Neural progenitor cell (in vitro differentiated cells): ENCODE measurements around the gene TNIP1.

Experiments
- EZH2 ChIP-seq: fragments of 200-600 bp; sonication (generic); IDR thresholded peaks from 2 replicates; pipeline ENCODE4 v1.6.1; 2017; ENCODE audit warnings: antibody characterized with exemption, mild to moderate bottlenecking, moderate library complexity
- EZH2phosphoT487 ChIP-seq: fragments of 200-600 bp; sonication (generic); IDR thresholded peaks from 2 replicates; pipeline ENCODE4 v1.6.1; 2017; ENCODE audit warnings: antibody characterized with exemption
- TF ChIP-seq, protein P1 (sequence below): fragments of 200-600 bp; sonication (generic); IDR thresholded peaks from 2 replicates; pipeline ENCODE4 v1.5.1; 2017; ENCODE audit warnings: antibody characterized with exemption, mild to moderate bottlenecking

GRCh38 chr5:151097820-151098767, 17.3 kb upstream of the TNIP1 start:
- TF ChIP-seq, protein P1, sequence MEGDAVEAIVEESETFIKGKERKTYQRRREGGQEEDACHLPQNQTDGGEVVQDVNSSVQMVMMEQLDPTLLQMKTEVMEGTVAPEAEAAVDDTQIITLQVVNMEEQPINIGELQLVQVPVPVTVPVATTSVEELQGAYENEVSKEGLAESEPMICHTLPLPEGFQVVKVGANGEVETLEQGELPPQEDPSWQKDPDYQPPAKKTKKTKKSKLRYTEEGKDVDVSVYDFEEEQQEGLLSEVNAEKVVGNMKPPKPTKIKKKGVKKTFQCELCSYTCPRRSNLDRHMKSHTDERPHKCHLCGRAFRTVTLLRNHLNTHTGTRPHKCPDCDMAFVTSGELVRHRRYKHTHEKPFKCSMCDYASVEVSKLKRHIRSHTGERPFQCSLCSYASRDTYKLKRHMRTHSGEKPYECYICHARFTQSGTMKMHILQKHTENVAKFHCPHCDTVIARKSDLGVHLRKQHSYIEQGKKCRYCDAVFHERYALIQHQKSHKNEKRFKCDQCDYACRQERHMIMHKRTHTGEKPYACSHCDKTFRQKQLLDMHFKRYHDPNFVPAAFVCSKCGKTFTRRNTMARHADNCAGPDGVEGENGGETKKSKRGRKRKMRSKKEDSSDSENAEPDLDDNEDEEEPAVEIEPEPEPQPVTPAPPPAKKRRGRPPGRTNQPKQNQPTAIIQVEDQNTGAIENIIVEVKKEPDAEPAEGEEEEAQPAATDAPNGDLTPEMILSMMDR = no peak
- no peak for TF ChIP-seq EZH2
- TF ChIP-seq EZH2phosphoT487 = no peak
